ENCODE measurements around the gene MPPED1. TPM values are rescaled to one million over a fixed set of nuclear protein-coding genes. Genes with fewer than 3 reads are reported as not detected.

Gene MPPED1
- total and polyA plus RNA-seq, 10 donors: 0.02 to 0.13 (median 0.04) TPM; not detected in 6

- no peaks in the 10 kb centered on the region for H3K36me3 ChIP-seq
- no peak overlapping the region for H3K27ac ChIP-seq
- H3K4me1 ChIP-seq: peaks cover 0 to 17% (median 3%) of the 10 kb centered on the region in 6 donors
- peak; percentile 58 for DNase-seq
- intact Hi-C loops (cut with DNase I; ENCODE audit: low total_unique reads): no loop called here
- H3K27me3 ChIP-seq (replicated peaks in 1 of 7): peaks cover 0 to 30% (median 0%) of the 10 kb centered on the region in 7 donors
- no peaks in the 10 kb centered on the region for H3K9me3 ChIP-seq
- no peak overlapping the region for H3K4me3 ChIP-seq
- WGBS, 5 donors: 73 to 86% (median 76%) methylated on average over 13 to 14 of the region's 14 CpGs
- TF ChIP-seq, protein P1, sequence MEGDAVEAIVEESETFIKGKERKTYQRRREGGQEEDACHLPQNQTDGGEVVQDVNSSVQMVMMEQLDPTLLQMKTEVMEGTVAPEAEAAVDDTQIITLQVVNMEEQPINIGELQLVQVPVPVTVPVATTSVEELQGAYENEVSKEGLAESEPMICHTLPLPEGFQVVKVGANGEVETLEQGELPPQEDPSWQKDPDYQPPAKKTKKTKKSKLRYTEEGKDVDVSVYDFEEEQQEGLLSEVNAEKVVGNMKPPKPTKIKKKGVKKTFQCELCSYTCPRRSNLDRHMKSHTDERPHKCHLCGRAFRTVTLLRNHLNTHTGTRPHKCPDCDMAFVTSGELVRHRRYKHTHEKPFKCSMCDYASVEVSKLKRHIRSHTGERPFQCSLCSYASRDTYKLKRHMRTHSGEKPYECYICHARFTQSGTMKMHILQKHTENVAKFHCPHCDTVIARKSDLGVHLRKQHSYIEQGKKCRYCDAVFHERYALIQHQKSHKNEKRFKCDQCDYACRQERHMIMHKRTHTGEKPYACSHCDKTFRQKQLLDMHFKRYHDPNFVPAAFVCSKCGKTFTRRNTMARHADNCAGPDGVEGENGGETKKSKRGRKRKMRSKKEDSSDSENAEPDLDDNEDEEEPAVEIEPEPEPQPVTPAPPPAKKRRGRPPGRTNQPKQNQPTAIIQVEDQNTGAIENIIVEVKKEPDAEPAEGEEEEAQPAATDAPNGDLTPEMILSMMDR (IDR thresholded peaks at IDR 0.05 in 8 of 11, conservative IDR thresholded peaks at IDR 0.05 in 3 of 11): no peak
These were observed 65.2 kb downstream of the MPPED1 start for GRCh38 chr22:43476751-43477725.

GRCh38 chr22:43477966-43478365, 66.2 kb downstream of the MPPED1 start:
- TF ChIP-seq POLR2AphosphoS5 (IDR thresholded peaks at IDR 0.05) (no peak), POLR2A (IDR thresholded peaks at IDR 0.05) (no peak)
- TF ChIP-seq, protein P1 (IDR thresholded peaks at IDR 0.05 in 8 of 11, conservative IDR thresholded peaks at IDR 0.05 in 3 of 11): no peak
- intact Hi-C loops (cut with DNase I; ENCODE audit: low total_unique reads): no loop called here
- H3K27ac ChIP-seq: no peak overlapping the region
- DNase-seq: peak; percentile 53
- no peaks in the 10 kb centered on the region for H3K36me3 ChIP-seq
- WGBS, 5 donors: 86 to 97% (median 92%) methylated on average over 5 to 7 of the region's 7 CpGs
- peaks cover 0 to 21% (median 0%) of the 10 kb centered on the region in 7 donors for H3K27me3 ChIP-seq (replicated peaks in 1 of 7)
- H3K9me3 ChIP-seq: no peaks in the 10 kb centered on the region
- peaks cover 0 to 22% (median 5%) of the 10 kb centered on the region in 6 donors for H3K4me1 ChIP-seq
- H3K4me3 ChIP-seq: no peak overlapping the region

DNA sequence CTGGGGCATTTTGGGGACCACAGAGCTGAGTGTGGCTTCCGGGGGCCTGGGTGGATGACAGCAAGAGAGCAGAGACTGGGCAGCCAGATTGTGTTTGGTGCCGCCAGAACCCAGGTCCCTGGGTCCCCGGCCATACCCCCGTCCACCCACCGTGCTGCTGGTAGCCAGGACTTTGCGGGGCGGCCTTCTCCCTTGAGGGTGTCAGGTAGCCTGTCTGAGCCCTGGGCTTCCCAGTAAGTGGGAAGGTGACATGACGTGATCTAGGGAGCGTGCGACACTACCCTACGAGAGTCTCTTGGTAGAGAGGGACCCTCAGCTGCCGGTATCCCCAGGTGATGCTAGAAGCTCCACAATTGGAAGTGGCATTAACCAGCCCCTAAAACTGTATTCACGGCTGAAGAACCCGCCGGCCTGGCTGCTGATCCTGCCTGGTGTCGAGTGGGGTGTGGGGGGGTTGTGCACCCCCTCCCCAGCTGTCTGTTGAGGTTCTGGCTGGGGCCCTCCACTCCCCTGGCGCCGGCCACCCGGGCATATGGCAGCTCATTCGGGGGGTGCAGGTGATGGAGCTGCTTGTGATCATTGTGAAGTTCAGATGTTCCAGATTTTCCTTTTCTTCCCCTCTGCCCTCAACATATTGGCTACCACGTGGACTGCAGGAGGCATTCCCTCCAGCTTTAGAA, 66.9 kb downstream of the MPPED1 start:
- WGBS, 5 donors: 83 to 96% (median 91%) methylated on average over 14 to 21 of the region's 21 CpGs
- H3K36me3 ChIP-seq: no peaks in the 10 kb centered on the region
- peaks cover 0 to 22% (median 5%) of the 10 kb centered on the region in 6 donors for H3K4me1 ChIP-seq
- H3K9me3 ChIP-seq: no peaks in the 10 kb centered on the region
- intact Hi-C loops (cut with DNase I; ENCODE audit: low total_unique reads): no loop called here
- peak; percentile 66 for DNase-seq
- H3K4me3 ChIP-seq: no peak overlapping the region
- no peak overlapping the region for H3K27ac ChIP-seq
- peaks cover 0 to 13% (median 0%) of the 10 kb centered on the region in 7 donors for H3K27me3 ChIP-seq (replicated peaks in 1 of 7)
- no peak for TF ChIP-seq POLR2A (IDR thresholded peaks at IDR 0.05)
- TF ChIP-seq POLR2AphosphoS5 (IDR thresholded peaks at IDR 0.05): no peak

DNA sequence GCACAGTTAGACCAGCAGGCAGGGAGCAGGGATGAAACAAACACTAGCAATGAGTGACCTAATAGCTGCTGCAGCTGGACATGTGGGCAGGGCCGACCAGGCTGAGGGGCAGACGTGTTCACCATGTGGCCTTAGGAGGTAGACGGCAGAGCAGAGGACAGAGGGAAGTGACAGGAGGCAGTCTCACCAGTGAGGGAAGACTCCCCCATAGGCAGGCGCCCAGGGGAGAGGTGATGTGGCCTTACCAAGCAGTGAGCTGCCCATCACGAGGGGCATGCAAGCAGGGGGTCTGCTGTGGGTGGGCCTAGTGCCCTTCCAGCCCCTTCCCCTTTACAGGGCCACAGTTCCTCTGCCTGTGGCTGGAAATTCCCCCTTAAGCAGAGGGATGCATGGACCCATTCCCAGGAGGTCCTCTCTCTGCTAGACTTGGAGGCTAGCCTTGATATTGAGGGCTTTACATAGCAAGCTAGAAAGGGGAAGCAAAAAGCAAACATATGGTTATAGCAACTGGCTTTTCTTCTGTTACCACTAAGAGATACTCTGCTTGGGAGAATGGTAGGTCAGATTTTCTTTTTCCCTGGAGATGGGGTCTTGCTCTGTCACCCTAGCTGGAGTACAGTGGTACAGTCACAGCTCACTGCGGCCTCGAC, 67.6 kb downstream of the MPPED1 start:
- peaks cover 0 to 9% (median 0%) of the 10 kb centered on the region in 7 donors for H3K27me3 ChIP-seq (replicated peaks in 1 of 7)
- peak; percentile 51 for DNase-seq
- H3K9me3 ChIP-seq: no peaks in the 10 kb centered on the region
- peaks cover 0 to 22% (median 5%) of the 10 kb centered on the region in 6 donors for H3K4me1 ChIP-seq
- H3K4me3 ChIP-seq: no peak overlapping the region
- no peaks in the 10 kb centered on the region for H3K36me3 ChIP-seq
- TF ChIP-seq, protein P1 (IDR thresholded peaks at IDR 0.05 in 8 of 11, conservative IDR thresholded peaks at IDR 0.05 in 3 of 11): no peak
- TF ChIP-seq POLR2AphosphoS5 (IDR thresholded peaks at IDR 0.05) (no peak), POLR2A (IDR thresholded peaks at IDR 0.05) (no peak)
- WGBS, 5 donors: 72 to 88% (median 80%) methylated on average over 5 to 7 of the region's 7 CpGs
- no peak overlapping the region for H3K27ac ChIP-seq
- intact Hi-C loops (cut with DNase I; ENCODE audit: low total_unique reads): no loop called here
